ENCODE data around the gene AP4B1. TPM values are rescaled to one million over a fixed set of nuclear protein-coding genes. Genes with fewer than 3 reads are reported as not detected.

Gene AP4B1
- total RNA-seq, 1 experiment from 2014 or later: 14.2 TPM

DNA sequence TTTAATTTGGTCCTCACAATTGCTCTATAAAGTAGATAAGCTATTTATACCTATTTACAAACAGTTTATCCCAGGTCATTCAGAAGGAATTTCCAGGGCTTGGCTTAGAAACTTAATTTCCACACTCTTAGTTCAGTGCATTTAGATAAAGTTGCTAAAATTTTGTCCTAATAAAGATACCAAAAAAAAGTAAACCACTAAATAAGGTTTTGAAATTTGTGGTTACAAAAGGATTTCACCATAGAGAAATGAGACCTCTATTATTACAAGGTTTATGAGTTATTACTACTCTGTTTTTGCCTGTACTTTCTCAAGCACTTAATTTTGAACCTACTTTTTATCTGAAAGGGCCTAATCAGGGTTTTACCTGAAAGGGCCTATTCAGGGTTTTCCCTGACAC lies 55.5 kb downstream of the AP4B1 start:
- ATAC-seq: no peak
- TF ChIP-seq ZBTB21 (CRISPR knock-in tag; IDR thresholded peaks at IDR 0.05; ENCODE audit: borderline replicate concordance) (no peak), GTF2I (CRISPR knock-in tag; conservative IDR thresholded peaks at IDR 0.05) (no peak), SOX15 (CRISPR knock-in tag; IDR thresholded peaks at IDR 0.05) (no peak), TEAD4 (CRISPR knock-in tag; IDR thresholded peaks at IDR 0.05) (no peak), RORB (CRISPR knock-in tag; IDR thresholded peaks at IDR 0.05) (no peak), TP53 (CRISPR knock-in tag; IDR thresholded peaks at IDR 0.05) (no peak), ZNF121 (CRISPR knock-in tag; IDR thresholded peaks at IDR 0.05) (no peak), ESRRA (CRISPR knock-in tag; IDR thresholded peaks at IDR 0.05; ENCODE audit: borderline replicate concordance) (no peak)
- TF ChIP-seq, protein P1, sequence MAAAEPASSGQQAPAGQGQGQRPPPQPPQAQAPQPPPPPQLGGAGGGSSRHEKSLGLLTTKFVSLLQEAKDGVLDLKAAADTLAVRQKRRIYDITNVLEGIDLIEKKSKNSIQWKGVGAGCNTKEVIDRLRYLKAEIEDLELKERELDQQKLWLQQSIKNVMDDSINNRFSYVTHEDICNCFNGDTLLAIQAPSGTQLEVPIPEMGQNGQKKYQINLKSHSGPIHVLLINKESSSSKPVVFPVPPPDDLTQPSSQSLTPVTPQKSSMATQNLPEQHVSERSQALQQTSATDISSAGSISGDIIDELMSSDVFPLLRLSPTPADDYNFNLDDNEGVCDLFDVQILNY (CRISPR knock-in tag; IDR thresholded peaks at IDR 0.05): no peak
- TF ChIP-seq, protein P2, sequence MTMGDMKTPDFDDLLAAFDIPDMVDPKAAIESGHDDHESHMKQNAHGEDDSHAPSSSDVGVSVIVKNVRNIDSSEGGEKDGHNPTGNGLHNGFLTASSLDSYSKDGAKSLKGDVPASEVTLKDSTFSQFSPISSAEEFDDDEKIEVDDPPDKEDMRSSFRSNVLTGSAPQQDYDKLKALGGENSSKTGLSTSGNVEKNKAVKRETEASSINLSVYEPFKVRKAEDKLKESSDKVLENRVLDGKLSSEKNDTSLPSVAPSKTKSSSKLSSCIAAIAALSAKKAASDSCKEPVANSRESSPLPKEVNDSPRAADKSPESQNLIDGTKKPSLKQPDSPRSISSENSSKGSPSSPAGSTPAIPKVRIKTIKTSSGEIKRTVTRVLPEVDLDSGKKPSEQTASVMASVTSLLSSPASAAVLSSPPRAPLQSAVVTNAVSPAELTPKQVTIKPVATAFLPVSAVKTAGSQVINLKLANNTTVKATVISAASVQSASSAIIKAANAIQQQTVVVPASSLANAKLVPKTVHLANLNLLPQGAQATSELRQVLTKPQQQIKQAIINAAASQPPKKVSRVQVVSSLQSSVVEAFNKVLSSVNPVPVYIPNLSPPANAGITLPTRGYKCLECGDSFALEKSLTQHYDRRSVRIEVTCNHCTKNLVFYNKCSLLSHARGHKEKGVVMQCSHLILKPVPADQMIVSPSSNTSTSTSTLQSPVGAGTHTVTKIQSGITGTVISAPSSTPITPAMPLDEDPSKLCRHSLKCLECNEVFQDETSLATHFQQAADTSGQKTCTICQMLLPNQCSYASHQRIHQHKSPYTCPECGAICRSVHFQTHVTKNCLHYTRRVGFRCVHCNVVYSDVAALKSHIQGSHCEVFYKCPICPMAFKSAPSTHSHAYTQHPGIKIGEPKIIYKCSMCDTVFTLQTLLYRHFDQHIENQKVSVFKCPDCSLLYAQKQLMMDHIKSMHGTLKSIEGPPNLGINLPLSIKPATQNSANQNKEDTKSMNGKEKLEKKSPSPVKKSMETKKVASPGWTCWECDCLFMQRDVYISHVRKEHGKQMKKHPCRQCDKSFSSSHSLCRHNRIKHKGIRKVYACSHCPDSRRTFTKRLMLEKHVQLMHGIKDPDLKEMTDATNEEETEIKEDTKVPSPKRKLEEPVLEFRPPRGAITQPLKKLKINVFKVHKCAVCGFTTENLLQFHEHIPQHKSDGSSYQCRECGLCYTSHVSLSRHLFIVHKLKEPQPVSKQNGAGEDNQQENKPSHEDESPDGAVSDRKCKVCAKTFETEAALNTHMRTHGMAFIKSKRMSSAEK (CRISPR knock-in tag; IDR thresholded peaks at IDR 0.05; ENCODE audit: borderline replicate concordance): no peak
- TF ChIP-seq, protein P3, sequence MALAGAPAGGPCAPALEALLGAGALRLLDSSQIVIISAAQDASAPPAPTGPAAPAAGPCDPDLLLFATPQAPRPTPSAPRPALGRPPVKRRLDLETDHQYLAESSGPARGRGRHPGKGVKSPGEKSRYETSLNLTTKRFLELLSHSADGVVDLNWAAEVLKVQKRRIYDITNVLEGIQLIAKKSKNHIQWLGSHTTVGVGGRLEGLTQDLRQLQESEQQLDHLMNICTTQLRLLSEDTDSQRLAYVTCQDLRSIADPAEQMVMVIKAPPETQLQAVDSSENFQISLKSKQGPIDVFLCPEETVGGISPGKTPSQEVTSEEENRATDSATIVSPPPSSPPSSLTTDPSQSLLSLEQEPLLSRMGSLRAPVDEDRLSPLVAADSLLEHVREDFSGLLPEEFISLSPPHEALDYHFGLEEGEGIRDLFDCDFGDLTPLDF (CRISPR knock-in tag; IDR thresholded peaks at IDR 0.05): no peak
- CTCF ChIA-PET: no interaction called here
- Mint-ChIP-seq H3K9me3 (peaks cover 23% of the 10 kb centered on the region), H3K4me3 (no peak overlapping the region), H3K27me3 (ENCODE audit: low read depth) (peaks cover 3% of the 10 kb centered on the region; the same call in 1 of the 2 replicates), H3K27ac (no peak overlapping the region), H3K4me1 (no peaks in the 10 kb centered on the region), H3K36me3 (peaks cover 6% of the 10 kb centered on the region; the same call in 1 of the 2 replicates)
- no peak for DNase-seq (ENCODE audit: low spot score)
- POLR2A ChIA-PET: no interaction called here

DNA sequence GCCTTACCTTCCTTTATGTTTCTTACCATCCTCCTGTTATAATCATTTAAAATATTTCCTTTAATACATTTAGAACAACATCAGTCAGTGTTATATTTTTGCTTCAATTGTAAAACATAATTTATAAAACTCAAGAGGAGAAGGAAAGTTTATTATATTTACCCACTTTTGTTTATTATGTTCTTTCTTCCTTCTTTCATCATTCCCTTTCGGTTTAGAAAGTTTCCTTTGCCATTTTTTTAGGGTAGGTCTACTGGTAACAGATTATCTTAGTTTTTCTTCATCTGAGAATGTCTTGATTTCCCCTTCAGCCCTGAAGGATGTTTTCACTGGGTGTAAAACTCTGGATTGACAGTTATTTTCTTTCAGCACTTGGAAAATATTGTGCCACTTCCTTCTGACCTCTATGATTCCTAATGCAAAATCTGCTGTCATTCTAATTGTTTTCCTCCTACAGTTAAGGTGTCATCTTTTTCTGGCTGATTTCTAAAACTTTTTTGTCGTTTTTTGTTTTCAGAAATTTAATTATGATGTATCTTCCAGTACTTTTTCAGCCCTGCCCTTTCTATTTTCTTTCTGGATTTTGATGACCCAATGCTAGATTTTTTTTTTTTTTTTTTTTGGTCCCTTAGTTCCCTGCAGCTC lies 58.1 kb downstream of the AP4B1 start:
- POLR2A ChIA-PET: no interaction called here
- TF ChIP-seq ZNF219 (CRISPR knock-in tag; IDR thresholded peaks at IDR 0.05; ENCODE audit: borderline replicate concordance) (no peak), ZNF317 (CRISPR knock-in tag; IDR thresholded peaks at IDR 0.05; ENCODE audit: borderline replicate concordance, low read depth) (peak; percentile 94)
- H3K4me1 Mint-ChIP-seq: no peaks in the 10 kb centered on the region
- H3K27ac Mint-ChIP-seq: no peak overlapping the region
- H3K36me3 Mint-ChIP-seq: peaks cover 6% of the 10 kb centered on the region; the same call in 1 of the 2 replicates
- DNase-seq (ENCODE audit: low spot score): no peak
- peaks cover 3% of the 10 kb centered on the region; the same call in 1 of the 2 replicates for H3K27me3 Mint-ChIP-seq (ENCODE audit: low read depth)
- H3K9me3 Mint-ChIP-seq: peaks cover 23% of the 10 kb centered on the region
- ATAC-seq: no peak
- CTCF ChIA-PET: interaction anchor here (0.6 kb wide), 1 partner anchor 117 kb away, joined by 3 read pairs; no protein-coding TSS in a partner anchor
- H3K4me3 Mint-ChIP-seq: no peak overlapping the region

Other genes starting within 250 kb of the AP4B1 start
- gene PHTF1, start 145.3 kb downstream of the AP4B1 start, total RNA-seq (2021): 23.9 to 28.7 TPM (median 25.2 TPM) in 3 replicates
- gene RSBN1, start 92.3 kb downstream of the AP4B1 start, total RNA-seq (2021): 15.5 to 19.3 TPM (median 19.1 TPM) in 3 replicates
- 0.11 to 0.18 TPM in 2 of 3 replicates, not detected in the other for gene PTPN22, start 33.1 kb downstream of the AP4B1 start, total RNA-seq (2021)
- 0.17 to 0.30 TPM (median 0.18 TPM) in 3 replicates for gene BCL2L15, start 17.2 kb downstream of the AP4B1 start, total RNA-seq (2021)
- 9.4 to 11.1 TPM (median 9.5 TPM) in 3 replicates for gene DCLRE1B, start 527 bp upstream of the AP4B1 start, total RNA-seq (2021)
- 52.2 to 56.9 TPM (median 53.9 TPM) in 3 replicates for gene HIPK1, start 24.5 kb upstream of the AP4B1 start, total RNA-seq (2021)
- 65.8 to 91.1 TPM (median 90.4 TPM) in 3 replicates for gene OLFML3, start 74.7 kb upstream of the AP4B1 start, total RNA-seq (2021)
- gene SYT6, start 249.1 kb upstream of the AP4B1 start, total RNA-seq (2021): 54.2 to 58.2 TPM (median 55.9 TPM) in 3 replicates